GM21367 (cell line): ENCODE results near the gene ZNF439.
"Not testable (repeated sequence)": the region's sequence is repeated elsewhere in the genome, so short reads cannot be mapped to it uniquely, and the experiment has no call there.

Experiments used
- ATAC-seq: cut with Tn5 transposase; IDR thresholded peaks from one replicate; pipeline ENCODE4 v1.9.1; 2021; ENCODE audit not compliant: unreplicated experiment

The ZNF439 gene

DNA sequence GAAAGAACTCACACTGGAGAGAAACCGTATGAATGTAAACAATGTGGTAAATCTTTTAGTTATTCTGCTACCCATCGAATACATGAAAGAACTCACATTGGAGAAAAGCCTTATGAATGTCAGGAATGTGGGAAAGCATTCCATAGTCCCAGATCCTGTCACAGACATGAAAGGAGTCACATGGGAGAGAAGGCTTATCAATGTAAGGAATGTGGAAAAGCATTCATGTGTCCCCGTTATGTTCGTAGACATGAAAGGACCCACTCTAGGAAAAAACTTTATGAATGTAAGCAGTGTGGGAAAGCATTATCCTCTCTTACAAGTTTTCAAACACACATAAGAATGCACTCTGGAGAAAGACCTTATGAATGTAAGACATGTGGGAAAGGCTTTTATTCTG lies 19.2 kb downstream of the ZNF439 start:
- ATAC-seq = not testable (repeated sequence)

GRCh38 chr19:11868188-11868587 lies 19.7 kb downstream of the ZNF439 start:
- no peak for ATAC-seq

GRCh38 chr19:11872624-11873023 lies 24.1 kb downstream of the ZNF439 start:
- ATAC-seq = no peak

DNA sequence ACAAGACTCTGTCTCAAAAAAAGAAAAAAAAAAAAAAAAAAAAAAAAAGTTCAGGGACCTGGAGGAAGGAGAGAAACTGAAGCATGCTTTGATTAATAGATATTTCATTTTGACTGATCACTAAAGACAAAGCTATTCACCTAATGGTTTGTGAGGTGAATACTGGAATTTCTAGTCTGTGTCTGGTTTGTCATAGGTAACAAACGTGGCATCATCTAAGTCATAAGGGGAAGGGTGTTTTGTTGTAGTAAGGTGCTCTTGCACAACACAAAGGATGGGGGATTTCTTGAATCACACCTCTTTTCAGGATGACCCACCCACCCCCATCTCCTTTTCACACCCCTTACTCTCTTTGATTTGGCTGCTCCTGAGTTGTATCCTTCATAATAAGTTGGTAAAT lies 25.2 kb downstream of the ZNF439 start:
- ATAC-seq = no peak

- ATAC-seq = not testable (repeated sequence)
Observed at GRCh38 chr19:11879687-11880266, 31.3 kb downstream of the ZNF439 start.

GRCh38 chr19:11880598-11880997 lies 32.1 kb downstream of the ZNF439 start:
- no peak for ATAC-seq

GRCh38 chr19:11881151-11881800 lies 32.8 kb downstream of the ZNF439 start:
- ATAC-seq = no peak

- ATAC-seq = no peak
Observed at GRCh38 chr19:11882606-11883005, 34.1 kb downstream of the ZNF439 start.

DNA sequence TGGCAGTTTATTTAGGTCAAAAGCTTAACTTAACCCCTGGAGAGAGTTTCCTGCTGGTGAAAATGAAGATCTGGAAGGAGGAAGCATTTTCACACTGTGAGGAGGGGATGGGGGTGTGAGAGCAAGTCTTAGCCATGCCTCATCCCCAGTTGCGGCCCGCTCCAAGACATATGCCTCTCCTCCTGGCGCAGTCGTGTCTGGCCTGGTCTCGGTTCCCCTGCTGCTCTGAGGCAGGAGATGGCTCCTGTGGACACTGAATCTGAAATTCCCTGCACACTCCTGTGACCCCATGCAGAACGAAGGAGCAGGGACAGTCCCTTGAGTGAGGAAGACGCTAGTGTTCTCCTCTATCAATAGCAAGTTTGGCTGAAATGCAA lies 38.7 kb downstream of the ZNF439 start:
- ATAC-seq = no peak

DNA sequence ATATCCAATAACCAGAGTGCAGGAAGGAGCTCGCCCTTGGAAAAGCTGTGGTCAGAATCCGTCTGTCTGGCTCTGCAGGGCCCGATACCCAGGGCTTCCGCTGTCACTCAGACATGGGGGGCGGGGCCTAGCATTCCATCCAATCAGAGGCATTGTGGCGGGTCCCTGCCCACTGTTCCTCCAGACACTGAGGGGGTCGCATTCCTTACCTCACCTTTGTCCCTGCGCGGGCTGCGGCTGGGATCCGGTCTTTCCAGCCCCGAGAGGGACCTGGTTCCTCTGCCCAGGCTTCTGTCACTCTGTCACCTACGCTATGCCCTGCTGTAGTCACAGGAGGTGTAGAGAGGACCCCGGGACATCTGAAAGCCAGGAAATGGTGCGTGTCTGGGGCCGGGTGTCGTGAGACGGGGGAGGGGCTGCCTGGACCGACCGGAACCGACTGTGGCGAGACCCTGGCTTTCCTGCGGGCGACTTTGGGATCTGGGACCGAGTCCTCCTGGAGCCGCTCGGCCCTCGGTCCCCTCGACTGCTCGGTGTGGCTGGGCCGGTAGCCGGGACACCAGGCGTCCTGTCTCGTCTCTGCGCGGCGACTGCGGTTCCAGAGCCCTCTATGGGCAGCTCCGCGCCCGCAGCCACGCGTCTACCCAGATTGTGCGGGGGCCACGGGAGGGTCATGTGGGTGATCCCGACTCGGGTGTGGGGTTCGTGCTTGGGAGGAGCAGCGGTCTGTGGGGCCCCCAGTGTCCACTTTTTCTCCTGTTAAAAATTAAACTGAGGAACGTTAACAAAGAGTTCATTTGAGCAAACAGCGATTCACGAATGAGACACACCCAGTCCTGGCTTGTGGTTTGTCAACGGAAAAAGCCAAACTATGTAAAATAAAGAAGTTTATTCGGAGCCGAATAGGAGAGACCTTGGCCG lies 39.3 kb downstream of the ZNF439 start, which contains the start of gene ZNF69:
TSS of gene ZNF69 (plus strand) at position 172 of the 921 bp plus-strand sequence. CDS start at position 314, 142 bp downstream.
- no peak for ATAC-seq

DNA sequence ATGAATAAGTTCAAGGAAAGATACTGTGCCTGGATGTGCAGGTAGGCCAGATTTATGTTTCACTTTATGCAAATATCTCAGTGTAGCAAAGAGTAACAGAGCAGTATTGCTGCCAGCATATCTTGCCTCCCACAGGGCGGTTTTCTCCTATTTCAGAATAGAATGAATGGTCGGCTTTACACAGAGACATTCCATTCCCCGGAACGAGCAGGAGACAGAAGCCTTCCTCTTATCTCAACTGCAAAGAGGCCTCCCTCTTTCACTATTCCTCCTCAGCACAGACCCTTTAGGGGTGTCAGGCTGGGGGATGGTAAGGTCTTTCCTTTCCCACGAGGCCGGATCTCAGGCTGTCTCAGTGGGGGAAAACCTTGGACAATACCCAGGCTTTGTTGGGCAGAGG lies 41.4 kb downstream of the ZNF439 start:
- ATAC-seq = not testable (repeated sequence)

DNA sequence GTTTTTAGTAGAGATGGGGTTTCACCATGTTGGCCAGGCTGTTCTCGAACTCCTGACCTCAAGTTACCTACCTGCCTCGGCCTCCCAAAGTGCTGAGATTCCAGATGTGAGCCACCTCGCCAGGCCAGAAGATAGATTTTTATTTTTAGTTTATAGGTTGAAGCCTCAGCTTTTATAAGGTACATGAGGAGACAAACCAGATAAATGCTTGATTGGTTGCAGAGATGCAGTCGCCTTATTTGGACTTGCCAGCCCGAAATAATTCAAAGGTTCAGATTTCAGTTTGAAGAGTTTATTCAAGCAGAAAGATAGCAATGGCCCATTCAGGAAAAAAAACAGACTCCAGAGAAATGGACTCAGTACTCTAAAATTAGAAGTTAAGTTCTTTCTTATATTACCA lies 42.1 kb downstream of the ZNF439 start:
- no peak for ATAC-seq

GRCh38 chr19:11894851-11895250 lies 46.3 kb downstream of the ZNF439 start:
- ATAC-seq = no peak

GRCh38 chr19:11902228-11902627 lies 53.7 kb downstream of the ZNF439 start:
- no peak for ATAC-seq

- ATAC-seq = no peak
Observed at GRCh38 chr19:11905928-11906327, 57.4 kb downstream of the ZNF439 start.

- not testable (repeated sequence) for ATAC-seq
Observed at GRCh38 chr19:11911937-11912336, 63.4 kb downstream of the ZNF439 start.

- ATAC-seq = not testable (repeated sequence)
Observed at GRCh38 chr19:11914417-11915051, 66.0 kb downstream of the ZNF439 start.
